Left ventricle myocardium inferior (tissue), 1 donor: ENCODE measurements around the gene CENPM. TPM values are rescaled to one million over a fixed set of nuclear protein-coding genes. Genes with fewer than 3 reads are reported as not detected.

ENCODE experiments used
- DNase-seq: peaks from one replicate; pipeline ENCODE4 v3.0.0-alpha.2; 2020
- H3K27ac ChIP-seq: fragments of 200-600 bp; replicated peaks from 2 replicates; pipeline ENCODE4 v1.8.0; 2021
- H3K27me3 ChIP-seq: fragments of 200-600 bp; 2 replicates; pipeline ENCODE4 v1.8.0; 2021; ENCODE audit warnings: low read depth
- H3K36me3 ChIP-seq: fragments of 200-600 bp; 2 replicates; pipeline ENCODE4 v1.8.0; 2021
- H3K4me1 ChIP-seq: fragments of 200-600 bp; 2 replicates; pipeline ENCODE4 v1.8.0; 2021
- H3K4me3 ChIP-seq: fragments of 200-600 bp; 2 replicates; pipeline ENCODE4 v1.8.0; 2021; ENCODE audit warnings: mild to moderate bottlenecking, moderate library complexity
- H3K9me3 ChIP-seq: fragments of 200-600 bp; replicated peaks from 2 replicates; pipeline ENCODE4 v1.8.0; 2021
- intact Hi-C: fragments of 100-400 bp; cut with micrococcal nuclease; formaldehyde crosslinking; loops from one replicate; pipeline ENCODE4 v1.11.0; 2022
- total RNA-seq: library from RNA; stranded (reverse); fragmentation: NEBNext Ultra II Directional; extraction: Animal tissue kit (Norgen Biotek cat#: 25700); gene quantifications from one replicate; pipeline ENCODE4 v1.2.1, GENCODE V29; 2021
- TF ChIP-seq, protein P1 (sequence below): fragments of 200-600 bp; IDR thresholded peaks from 2 replicates; pipeline ENCODE4 v1.8.0; 2021; ENCODE audit warnings: antibody characterized with exemption, mild to moderate bottlenecking, borderline replicate concordance
- donor health status: DM: no; HTN: yes; CAD: no; lungs with severe emphysema.

CENPM gene
- total RNA-seq, 1 donor from 2014 or later = 0.47 TPM

DNA sequence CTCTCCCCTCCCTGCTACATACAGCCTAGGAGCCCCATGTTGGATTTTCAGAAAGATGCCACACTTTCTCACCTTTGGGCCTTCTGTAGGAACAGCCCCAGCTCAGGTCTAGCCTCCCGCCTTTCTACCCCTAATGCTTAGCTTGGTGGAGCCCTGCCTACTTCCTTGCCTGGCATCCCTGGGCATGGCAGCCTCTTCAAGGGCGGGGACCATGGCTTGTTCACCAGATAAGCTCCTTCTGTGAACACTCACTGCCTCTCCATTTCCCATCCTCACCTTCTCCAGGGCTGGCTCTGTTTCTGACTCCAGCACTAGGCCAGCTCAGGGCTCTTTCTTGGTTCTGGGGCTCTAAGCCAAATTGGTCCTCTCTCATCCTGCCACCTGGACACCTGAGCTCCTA, 23.6 kb upstream of the CENPM start:
- no peaks in the 10 kb centered on the region for H3K36me3 ChIP-seq
- H3K27ac ChIP-seq = no peak overlapping the region
- DNase-seq = no peak
- H3K4me3 ChIP-seq = no peak overlapping the region
- intact Hi-C loops = no loop called here
- peaks cover 69% of the 10 kb centered on the region for H3K27me3 ChIP-seq
- H3K4me1 ChIP-seq = no peaks in the 10 kb centered on the region
- H3K9me3 ChIP-seq = no peaks in the 10 kb centered on the region
- TF ChIP-seq, protein P1, sequence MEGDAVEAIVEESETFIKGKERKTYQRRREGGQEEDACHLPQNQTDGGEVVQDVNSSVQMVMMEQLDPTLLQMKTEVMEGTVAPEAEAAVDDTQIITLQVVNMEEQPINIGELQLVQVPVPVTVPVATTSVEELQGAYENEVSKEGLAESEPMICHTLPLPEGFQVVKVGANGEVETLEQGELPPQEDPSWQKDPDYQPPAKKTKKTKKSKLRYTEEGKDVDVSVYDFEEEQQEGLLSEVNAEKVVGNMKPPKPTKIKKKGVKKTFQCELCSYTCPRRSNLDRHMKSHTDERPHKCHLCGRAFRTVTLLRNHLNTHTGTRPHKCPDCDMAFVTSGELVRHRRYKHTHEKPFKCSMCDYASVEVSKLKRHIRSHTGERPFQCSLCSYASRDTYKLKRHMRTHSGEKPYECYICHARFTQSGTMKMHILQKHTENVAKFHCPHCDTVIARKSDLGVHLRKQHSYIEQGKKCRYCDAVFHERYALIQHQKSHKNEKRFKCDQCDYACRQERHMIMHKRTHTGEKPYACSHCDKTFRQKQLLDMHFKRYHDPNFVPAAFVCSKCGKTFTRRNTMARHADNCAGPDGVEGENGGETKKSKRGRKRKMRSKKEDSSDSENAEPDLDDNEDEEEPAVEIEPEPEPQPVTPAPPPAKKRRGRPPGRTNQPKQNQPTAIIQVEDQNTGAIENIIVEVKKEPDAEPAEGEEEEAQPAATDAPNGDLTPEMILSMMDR = no peak

DNA sequence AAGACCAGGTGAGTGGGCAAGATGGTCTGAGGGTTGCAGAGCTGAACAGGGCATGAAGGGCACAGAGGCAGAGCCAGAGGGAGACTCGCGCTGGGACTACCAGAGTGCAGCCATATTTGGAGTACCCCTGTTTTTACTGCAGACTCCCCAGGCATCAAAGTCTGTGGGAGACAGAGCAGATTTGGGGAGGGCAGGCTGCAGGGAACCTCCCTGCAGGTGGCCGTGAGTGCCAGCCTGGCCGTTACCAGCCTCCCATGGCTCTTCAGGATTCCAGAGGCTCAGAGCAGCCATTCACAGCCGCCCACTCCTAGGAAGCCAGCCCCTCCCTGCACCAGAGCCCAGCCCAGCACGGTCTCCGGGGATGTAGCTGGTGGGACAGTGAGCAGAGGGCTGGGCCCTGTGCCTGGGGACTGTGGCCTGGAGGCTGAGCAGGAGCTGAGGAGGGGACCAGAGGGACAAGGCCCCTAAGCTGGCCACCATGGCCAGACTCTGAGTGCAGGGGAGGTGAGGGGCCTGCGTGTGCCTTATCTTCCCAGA, 22.2 kb upstream of the CENPM start, which contains the start of gene SEPTIN3:
Gene SEPTIN3, plus strand, starts transcription at position 334 of the 537 bp plus-strand sequence. CDS start 2,050 bp downstream, outside the sequence.
- Histone ChIP-seq H3K9me3 (no peaks in the 10 kb centered on the region), H3K27me3 (peaks cover 55% of the 10 kb centered on the region), H3K4me3 (no peak within 1 kb of the TSS), H3K4me1 (no peaks in the 10 kb centered on the region), H3K36me3 (no peaks in the 10 kb centered on the region), H3K27ac (no peak within 1 kb of the TSS)
- TF ChIP-seq, protein P1 = no peak
- intact Hi-C loops = loop anchor here (5.0 kb wide), 1 partner anchor 473 kb away; no protein-coding TSS in a partner anchor
- DNase-seq = no peak

DNA sequence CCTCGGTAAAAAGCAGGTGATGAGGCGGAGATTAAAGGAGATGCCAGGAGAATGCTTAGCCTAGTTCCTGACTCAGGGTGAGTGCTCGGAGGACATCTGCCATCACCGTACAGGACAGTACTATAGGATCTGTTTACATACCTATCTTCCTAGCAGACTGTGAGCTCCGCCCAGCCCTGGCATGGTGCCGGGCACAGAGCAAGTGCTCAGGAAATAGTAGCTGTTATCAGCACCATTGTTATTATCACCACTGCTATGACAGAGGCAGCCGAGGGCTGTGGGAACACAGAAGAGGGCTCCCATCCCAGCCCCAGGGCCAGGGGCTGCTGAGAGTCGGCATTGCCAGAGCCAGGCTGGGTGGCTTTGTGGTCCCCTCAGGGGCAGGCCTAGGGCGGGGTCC, 21.6 kb upstream of the CENPM start:
- H3K27me3 ChIP-seq = peaks cover 49% of the 10 kb centered on the region
- no peaks in the 10 kb centered on the region for H3K9me3 ChIP-seq
- no peak overlapping the region for H3K4me3 ChIP-seq
- H3K36me3 ChIP-seq = no peaks in the 10 kb centered on the region
- no peak for DNase-seq
- intact Hi-C loops = loop anchor here (5.0 kb wide), 1 partner anchor 474 kb away; no protein-coding TSS in a partner anchor
- no peak overlapping the region for H3K27ac ChIP-seq
- H3K4me1 ChIP-seq = no peaks in the 10 kb centered on the region
- TF ChIP-seq, protein P1 = no peak

DNA sequence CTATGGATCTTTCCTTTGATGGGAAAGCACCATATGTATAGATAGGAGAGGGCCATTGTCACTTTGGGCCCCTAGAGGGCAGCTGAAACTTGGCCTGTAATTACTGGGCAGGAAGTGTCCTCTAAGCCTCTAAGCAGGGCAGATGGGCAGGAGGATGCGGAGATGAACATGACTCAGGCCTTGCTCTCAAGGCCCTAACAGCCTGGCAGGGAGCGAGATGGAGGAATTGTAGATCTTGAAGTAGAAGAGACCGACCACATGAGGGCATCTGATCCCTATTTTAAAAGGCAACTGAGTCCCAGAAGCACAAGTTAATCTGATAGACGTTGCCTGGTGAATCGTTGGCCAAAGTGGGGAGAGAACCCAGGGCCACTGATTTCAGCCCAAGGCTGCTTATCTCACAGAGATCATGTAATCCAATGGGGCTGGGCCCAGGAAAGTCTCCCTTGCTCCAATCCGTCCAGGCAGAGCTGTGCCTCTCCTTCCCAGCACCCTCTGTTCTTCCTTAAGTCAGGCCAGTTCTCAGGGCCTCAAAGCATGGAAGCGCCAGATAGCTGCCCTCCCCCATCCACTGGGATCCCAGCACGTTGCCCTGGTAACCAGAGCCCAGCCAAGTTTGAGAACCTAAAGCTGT, 19.8 kb upstream of the CENPM start:
- H3K9me3 ChIP-seq = no peaks in the 10 kb centered on the region
- H3K27ac ChIP-seq = no peak overlapping the region
- no peaks in the 10 kb centered on the region for H3K4me1 ChIP-seq
- no peak for DNase-seq
- H3K27me3 ChIP-seq = peaks cover 30% of the 10 kb centered on the region
- TF ChIP-seq, protein P1 = peak; percentile 48
- no peak overlapping the region for H3K4me3 ChIP-seq
- intact Hi-C loops = loop anchor here (5.0 kb wide), 1 partner anchor 476 kb away; no protein-coding TSS in a partner anchor
- no peaks in the 10 kb centered on the region for H3K36me3 ChIP-seq

DNA sequence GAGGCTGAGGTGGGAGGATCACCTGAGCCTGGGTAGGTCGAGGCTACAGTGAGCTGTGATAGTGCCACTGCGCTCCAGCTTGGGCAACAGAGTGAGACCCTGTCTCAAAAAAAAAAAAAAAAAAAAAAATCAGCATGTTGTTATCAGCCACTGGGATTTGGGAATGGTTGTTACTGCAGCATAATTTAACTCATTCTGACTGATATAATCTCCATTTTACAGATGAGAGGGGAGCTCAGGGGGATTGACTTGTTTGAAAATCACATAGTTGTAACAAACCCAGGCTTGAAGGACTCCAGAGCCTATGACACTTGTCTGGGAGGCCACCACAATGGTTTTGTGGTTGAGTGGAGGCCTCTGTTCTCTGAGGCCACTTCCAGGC, 19.3 kb upstream of the CENPM start:
- Histone ChIP-seq H3K36me3 (no peaks in the 10 kb centered on the region), H3K4me1 (no peaks in the 10 kb centered on the region), H3K27ac (no peak overlapping the region), H3K4me3 (no peak overlapping the region), H3K9me3 (no peaks in the 10 kb centered on the region), H3K27me3 (peaks cover 25% of the 10 kb centered on the region)
- no peak for DNase-seq
- TF ChIP-seq, protein P1 = no peak
- intact Hi-C loops = loop anchor here (5.0 kb wide), 1 partner anchor 476 kb away; no protein-coding TSS in a partner anchor
